Right lobe of liver (tissue), 6 donors: Measurements from ENCODE around the gene CORO2B. TPM values are rescaled to one million over a fixed set of nuclear protein-coding genes. Genes with fewer than 3 reads are reported as not detected.

ENCODE experiments used
- ATAC-seq, 4 donors: fragments of 200-7000 bp; cut with Tn5 transposase; one replicate each; pipeline ENCODE4 v1.9.1; 2020; ENCODE audit warnings: mild to moderate bottlenecking in 4 of 4, moderate library complexity in 4 of 4
- DNase-seq, 3 donors: peaks; one replicate each; pipeline ENCODE4 v3.0.0-alpha.2; 2020
- H3K27ac ChIP-seq, 3 donors: fragments of 200-600 bp; one replicate each; pipeline ENCODE4 v1.8.0; 2022
- H3K27me3 ChIP-seq, 2 donors: fragments of 200-600 bp; one replicate each; pipeline ENCODE4 v1.8.0; 2022
- H3K36me3 ChIP-seq, 4 donors: fragments of 200-600 bp; sonication (generic) in 1 of 4; one replicate each; pipeline versions ENCODE4 v1.5.1 to v1.8.0; 2017 to 2022; ENCODE audit warnings: control low read depth in 1 of 4
- H3K4me1 ChIP-seq, 4 donors: fragments of 200-600 bp; sonication (generic) in 1 of 4; one replicate each; pipeline versions ENCODE4 v1.5.1 to v1.8.0; 2017 to 2022; ENCODE audit warnings: control low read depth in 1 of 4
- H3K4me3 ChIP-seq, 3 donors: fragments of 200-600 bp; one replicate each; pipeline ENCODE4 v1.8.0; 2022
- H3K9me3 ChIP-seq, 4 donors: fragments of 200-600 bp; sonication (generic) in 1 of 4; one replicate each; pipeline versions ENCODE4 v1.5.1 to v1.8.0; 2017 to 2022; ENCODE audit warnings: control low read depth in 1 of 4
- POLR2A ChIP-seq: fragments of 450-650 bp; IDR thresholded peaks from one replicate; pipeline ENCODE4 v1.6.1; 2017; ENCODE audit warnings: antibody characterized with exemption, mild to moderate bottlenecking
- WGBS: methylation state at CpG from one replicate; pipeline ENCODE4 v1.1.6; 2018; ENCODE audit warnings: low coverage, low lambda C conversion rate; ENCODE audit not compliant: insufficient coverage; ENCODE audit errors: missing lambda C conversion rate; 5-methylcytosine and 5-hydroxymethylcytosine counted together
- intact Hi-C, 2 donors: fragments of 100-400 bp; cut with DNase I; formaldehyde crosslinking; loops; one replicate each; pipeline versions ENCODE4 v1.11.2 to v1.14.1; 2022
- total RNA-seq, 6 experiments: library from RNA; depleted of rRNA in 2 of 6; stranded (reverse); fragments of >200 nt in 2 of 6; fragmentation: NEBNext Ultra II Directional in 3 of 6; extraction: Animal tissue kit (Norgen Biotek cat#: 25700) in 3 of 6; gene quantifications; one replicate each; pipeline versions ENCODE4 v1.1.0 to v1.2.4, GENCODE V29; 2016 to 2023
- TF ChIP-seq, protein P1 (sequence below), 4 donors: fragments of 200-600 bp in 3 of 4; fragments of 450-650 bp in 1 of 4; IDR thresholded peaks; one replicate each; pipeline versions ENCODE4 v1.5.1 to v1.8.0; 2016 to 2022; ENCODE audit warnings: antibody characterized with exemption in 4 of 4, mild to moderate bottlenecking in 2 of 4
- donor health status: DM: no; HTN: yes; CAD: no.
- donor health status: DM: no; HTN: no; CAD: no.
- donor health status: DM: no; HTN: no; CAD: no.
- donor health status: DM: no; HTN: yes; CAD: no.
- donor health status: DM: no; HTN: yes; CAD: no.

CORO2B gene
- total RNA-seq, 6 experiments from 2014 or later: 0.18 to 0.68 (median 0.41) TPM

DNA sequence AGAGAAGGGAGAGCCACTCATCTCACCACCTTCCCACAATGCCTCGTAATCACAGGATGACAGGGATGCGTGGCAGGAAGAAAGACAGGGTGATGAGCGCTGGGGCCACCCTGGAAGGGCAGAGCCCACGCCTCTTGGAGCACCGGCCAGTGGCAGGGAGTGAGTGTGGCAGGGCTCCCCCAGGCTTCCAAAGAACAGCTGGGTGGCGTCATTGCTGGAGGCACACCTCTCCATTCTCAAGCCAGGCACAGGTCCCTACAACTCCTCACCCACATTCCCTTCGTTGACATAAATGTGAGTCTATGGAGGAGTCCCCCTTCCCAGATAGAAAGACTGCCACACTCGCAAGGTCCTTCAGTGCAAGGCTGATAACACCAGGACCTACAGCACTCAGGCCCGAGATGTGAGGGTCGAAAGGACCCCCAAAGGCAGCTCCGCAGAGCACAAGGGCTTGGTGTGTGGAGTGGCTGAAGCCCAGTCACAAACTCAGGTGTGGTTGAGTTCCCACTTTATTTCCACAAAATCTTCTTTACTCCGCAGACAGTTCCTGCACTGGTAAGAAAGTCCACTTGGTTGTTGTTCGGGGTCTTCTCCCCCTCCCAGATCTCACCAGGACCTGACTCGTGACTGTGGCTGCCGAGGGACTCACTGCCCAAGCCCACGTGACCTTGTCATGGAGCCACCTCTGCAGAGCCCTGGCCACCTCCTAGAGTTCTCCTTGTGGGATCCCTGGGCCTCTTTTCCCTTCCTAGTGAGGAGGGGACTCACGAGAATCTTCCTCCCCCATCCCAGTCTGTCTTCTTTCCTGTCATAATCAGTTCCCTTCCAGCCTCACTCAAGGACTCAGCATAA, 22.4 kb upstream of the CORO2B start:
- H3K9me3 ChIP-seq: no peaks in the 10 kb centered on the region
- H3K36me3 ChIP-seq: no peaks in the 10 kb centered on the region
- ATAC-seq (no peak), DNase-seq (no peak)
- 54% methylated on average over 5 of the region's 17 CpGs for WGBS
- no peak for TF ChIP-seq POLR2A
- TF ChIP-seq, protein P1, sequence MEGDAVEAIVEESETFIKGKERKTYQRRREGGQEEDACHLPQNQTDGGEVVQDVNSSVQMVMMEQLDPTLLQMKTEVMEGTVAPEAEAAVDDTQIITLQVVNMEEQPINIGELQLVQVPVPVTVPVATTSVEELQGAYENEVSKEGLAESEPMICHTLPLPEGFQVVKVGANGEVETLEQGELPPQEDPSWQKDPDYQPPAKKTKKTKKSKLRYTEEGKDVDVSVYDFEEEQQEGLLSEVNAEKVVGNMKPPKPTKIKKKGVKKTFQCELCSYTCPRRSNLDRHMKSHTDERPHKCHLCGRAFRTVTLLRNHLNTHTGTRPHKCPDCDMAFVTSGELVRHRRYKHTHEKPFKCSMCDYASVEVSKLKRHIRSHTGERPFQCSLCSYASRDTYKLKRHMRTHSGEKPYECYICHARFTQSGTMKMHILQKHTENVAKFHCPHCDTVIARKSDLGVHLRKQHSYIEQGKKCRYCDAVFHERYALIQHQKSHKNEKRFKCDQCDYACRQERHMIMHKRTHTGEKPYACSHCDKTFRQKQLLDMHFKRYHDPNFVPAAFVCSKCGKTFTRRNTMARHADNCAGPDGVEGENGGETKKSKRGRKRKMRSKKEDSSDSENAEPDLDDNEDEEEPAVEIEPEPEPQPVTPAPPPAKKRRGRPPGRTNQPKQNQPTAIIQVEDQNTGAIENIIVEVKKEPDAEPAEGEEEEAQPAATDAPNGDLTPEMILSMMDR (IDR thresholded peaks at IDR 0.05): no peak
- no peak overlapping the region for H3K27ac ChIP-seq
- H3K27me3 ChIP-seq: no peaks in the 10 kb centered on the region
- peaks cover 0 to 7% (median 1%) of the 10 kb centered on the region in 4 donors for H3K4me1 ChIP-seq
- intact Hi-C loops: loop anchor here in 1 of 2 donors (5.0 kb wide), 2 partner anchors 116 to 321 kb away; no protein-coding TSS in a partner anchor
- H3K4me3 ChIP-seq: no peak overlapping the region

DNA sequence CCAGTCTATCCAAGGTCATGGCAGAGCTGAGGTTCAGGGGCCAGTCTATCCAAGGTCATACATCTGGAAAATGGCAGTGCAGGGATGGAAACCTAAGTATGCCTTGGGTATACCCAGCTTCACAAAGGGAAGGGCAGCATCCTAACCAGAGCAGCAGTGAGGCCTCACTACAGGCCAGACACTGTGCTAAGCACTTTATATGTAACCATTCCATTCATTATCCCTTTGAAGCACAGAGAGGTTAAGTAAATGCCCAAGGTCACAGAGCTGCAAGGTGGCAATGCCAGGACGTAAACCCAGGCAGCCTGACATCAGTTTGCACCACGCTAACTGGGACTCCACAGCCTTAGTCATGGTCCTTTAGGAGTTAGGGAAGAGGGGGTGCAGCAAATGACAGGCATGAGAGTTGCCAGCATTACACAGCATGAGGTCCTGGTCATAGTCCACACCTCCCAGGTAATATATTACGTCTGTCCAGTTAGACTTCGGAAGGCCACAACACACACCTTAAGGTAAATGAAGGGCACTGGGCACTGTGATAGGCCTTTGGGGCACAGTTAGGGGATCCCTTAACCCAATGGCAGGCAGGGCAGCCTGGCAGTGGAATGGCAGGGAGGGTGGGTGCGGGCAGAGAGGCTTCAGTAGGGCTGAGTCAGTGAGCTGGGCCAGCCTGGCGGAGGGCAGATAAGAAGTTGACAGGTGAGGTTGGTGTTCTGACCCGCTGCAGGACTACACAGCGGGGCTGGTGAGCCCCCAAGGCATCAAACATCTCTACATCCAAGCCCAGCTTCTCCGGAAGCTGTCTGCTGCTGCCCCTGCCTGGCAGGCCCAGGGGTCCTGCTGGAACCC, 21.1 kb upstream of the CORO2B start:
- Histone ChIP-seq H3K9me3 (no peaks in the 10 kb centered on the region), H3K4me3 (no peak overlapping the region), H3K36me3 (no peaks in the 10 kb centered on the region), H3K4me1 (peaks cover 0 to 7% (median 1%) of the 10 kb centered on the region in 4 donors), H3K27ac (no peak overlapping the region), H3K27me3 (no peaks in the 10 kb centered on the region)
- no peak for TF ChIP-seq POLR2A
- TF ChIP-seq, protein P1 (IDR thresholded peaks at IDR 0.05): no peak
- ATAC-seq (no peak), DNase-seq (no peak)
- intact Hi-C loops: loop anchor here in 1 of 2 donors (5.0 kb wide), 2 partner anchors 115 to 320 kb away; no protein-coding TSS in a partner anchor
- 67% methylated on average over 1 of the region's 9 CpGs for WGBS

DNA sequence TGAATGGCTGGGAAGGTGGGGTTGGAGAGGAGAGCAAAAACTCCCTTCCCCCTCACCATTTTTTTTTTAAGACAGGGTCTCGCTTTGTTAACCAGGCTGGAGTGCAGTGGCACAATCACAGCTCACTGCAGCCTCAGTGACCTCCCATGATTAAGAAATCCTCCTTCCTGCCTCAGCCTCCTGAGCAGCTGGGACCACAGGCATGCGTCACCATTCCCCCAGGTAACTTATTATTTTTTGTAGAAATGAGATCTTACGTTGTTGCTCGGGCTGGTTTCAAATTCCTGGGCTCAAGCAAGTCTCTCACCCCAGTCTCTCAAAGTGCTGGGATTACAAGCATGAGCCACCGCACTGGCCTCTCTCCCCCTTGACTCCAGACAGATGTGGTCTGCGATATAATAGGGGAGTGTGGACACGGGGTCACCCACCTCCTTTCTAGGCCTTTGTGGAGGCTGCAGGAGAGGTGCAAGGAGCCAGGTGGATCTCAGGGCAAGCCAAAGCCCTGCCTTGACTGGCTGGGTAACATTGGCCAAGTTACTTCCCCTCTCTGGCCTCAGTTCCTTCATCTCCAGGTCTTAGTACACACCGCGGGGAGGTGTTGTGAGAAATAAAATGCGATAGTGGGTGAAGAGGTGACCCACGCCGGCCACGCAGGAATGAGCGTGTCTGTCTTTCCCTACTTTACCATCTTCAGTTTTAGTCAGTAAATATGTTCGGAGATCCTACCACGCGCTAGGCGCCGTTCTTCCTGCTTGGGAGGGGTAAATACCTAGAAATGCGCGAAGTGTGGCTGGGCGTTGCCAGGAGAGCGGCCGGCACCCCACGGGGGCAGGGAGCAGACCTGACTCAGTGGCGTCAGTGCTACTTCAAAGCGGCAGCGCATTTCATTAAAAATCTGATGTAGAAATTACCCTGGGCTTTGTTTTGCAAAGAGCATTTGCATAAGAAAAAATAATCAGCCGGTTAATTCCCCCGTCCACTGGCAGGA, 20.2 kb upstream of the CORO2B start:
- no peak for TF ChIP-seq POLR2A
- TF ChIP-seq, protein P1 (IDR thresholded peaks at IDR 0.05): no peak
- WGBS: 27% methylated on average over 29 of the region's 30 CpGs
- Histone ChIP-seq H3K36me3 (no peaks in the 10 kb centered on the region), H3K4me3 (peak overlapping the region in 2 of 3 donors; percentile 2 to 28), H3K9me3 (no peaks in the 10 kb centered on the region), H3K27me3 (no peaks in the 10 kb centered on the region), H3K4me1 (peaks cover 0 to 7% (median 1%) of the 10 kb centered on the region in 4 donors), H3K27ac (no peak overlapping the region)
- no peak for ATAC-seq
- intact Hi-C loops: loop anchor here in 1 of 2 donors (5.0 kb wide), 2 partner anchors 114 to 319 kb away; no protein-coding TSS in a partner anchor
- no peak for DNase-seq
